ENCODE results near the gene ZNF622.

Gene ZNF622

DNA sequence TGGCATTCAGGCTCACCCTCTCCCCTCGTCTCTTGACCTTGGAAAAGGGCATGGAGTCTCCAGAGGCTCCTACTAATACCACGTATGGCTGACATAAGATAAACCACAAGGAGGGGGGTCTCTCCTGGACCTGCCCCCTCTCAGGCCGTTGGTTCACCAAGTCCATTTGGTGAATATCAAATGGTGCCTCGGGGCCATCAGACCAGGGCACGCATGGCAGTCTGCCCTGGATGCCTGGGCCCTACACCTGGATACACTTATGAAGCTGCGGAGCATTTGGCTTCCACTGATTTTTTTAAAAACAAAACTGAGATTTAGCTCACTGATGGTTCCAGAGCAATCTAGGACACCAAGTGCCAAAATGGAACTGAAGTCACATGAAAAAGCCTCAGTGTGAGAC lies 40.3 kb upstream of the ZNF622 start:
- Histone ChIP-seq H3K27me3 (ENCODE audit: insufficient read depth, low read length) (no peaks in the 10 kb centered on the region), H3K9ac (ENCODE audit: low read length) (no peak overlapping the region), H3K4me2 (ENCODE audit: low read length) (no peak overlapping the region), H3K36me3 (ENCODE audit: control insufficient read depth in 1 of 2, insufficient read depth in 2 of 2, low read length in 2 of 2) (no peaks in the 10 kb centered on the region), H2AK5ac (ENCODE audit: low read length) (no peak overlapping the region), H2BK12ac (ENCODE audit: low read length) (no peak overlapping the region), H3K4ac (ENCODE audit: low read depth, low read length) (no peak overlapping the region), H2AFZ (ENCODE audit: insufficient read depth, low read length, poor library complexity) (no peak overlapping the region), H4K91ac (ENCODE audit: low read depth, low read length) (no peak overlapping the region), H3K4me1 (ENCODE audit: control insufficient read depth in 1 of 2, insufficient read depth in 2 of 2, low read length in 2 of 2) (peaks cover 0 to 5% of the 10 kb centered on the region in 2 experiments), H3K18ac (ENCODE audit: low read length) (no peak overlapping the region), H4K8ac (ENCODE audit: low read depth, low read length) (no peak overlapping the region), H3K9me3 (ENCODE audit: insufficient read depth, low read depth, low read length) (peaks cover 1% of the 10 kb centered on the region), H3K79me1 (ENCODE audit: low read length) (no peaks in the 10 kb centered on the region), H3K14ac (ENCODE audit: low read length) (no peak overlapping the region), H3K23ac (ENCODE audit: low read length) (no peak overlapping the region), H4K12ac (ENCODE audit: low read depth, low read length) (no peak overlapping the region), H2BK120ac (ENCODE audit: insufficient read depth, low read length, poor library complexity) (no peak overlapping the region), H2BK5ac (ENCODE audit: low read depth, low read length, poor library complexity) (no peak overlapping the region), H3K27ac (ENCODE audit: low read depth, low read length) (no peak overlapping the region), H3K79me2 (ENCODE audit: control insufficient read depth, insufficient read depth, low read length, poor library complexity) (peaks cover 2% of the 10 kb centered on the region), H3K4me3 (ENCODE audit: low read depth, low read length) (no peak overlapping the region)
- no CpG with 5 or more reads among the region's 6 CpGs for WGBS (ENCODE audit: extremely low coverage, insufficient coverage, insufficient read length)
- DNase-seq, result no peak

DNA sequence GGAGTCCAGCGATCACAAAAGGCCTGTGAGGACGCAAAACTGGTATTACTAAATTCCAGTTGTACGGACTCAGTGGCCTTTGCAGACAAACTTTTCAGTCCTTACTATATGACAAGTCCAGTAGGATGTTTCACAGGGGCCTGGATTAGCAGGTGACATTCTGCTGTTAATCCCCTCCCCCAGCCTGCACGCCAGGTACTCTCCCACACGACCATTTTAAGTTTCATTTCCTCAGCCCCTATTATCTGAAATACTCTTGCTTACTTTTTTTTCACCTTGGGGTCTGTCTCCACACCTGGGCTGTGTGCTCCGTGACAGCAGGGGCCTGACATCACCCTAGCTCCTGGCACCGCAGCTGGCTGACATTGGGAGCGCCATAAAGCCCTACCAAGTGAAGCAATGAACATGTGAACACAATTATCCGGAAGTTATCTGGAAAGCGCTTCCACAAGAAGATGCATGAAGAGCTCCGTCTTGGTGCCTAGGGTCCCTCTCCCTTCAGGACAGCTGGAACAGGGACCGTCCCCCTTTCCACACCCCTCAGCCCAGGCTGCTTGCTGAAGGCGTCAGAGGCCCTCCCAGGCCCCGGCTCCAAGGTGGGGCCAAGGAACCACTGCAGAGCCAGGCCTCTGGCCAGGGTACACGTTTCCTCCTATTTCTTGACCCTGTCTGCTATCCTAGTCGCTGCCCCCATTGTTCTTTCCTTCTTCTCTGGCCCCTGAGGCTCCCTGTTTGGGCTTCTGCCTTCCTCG lies 39.7 kb upstream of the ZNF622 start:
- peaks cover 1% of the 10 kb centered on the region for H3K9me3 ChIP-seq (ENCODE audit: insufficient read depth, low read depth, low read length)
- no peak overlapping the region for H2BK12ac ChIP-seq (ENCODE audit: low read length)
- H2BK120ac ChIP-seq (ENCODE audit: insufficient read depth, low read length, poor library complexity), result no peak overlapping the region
- H2AFZ ChIP-seq (ENCODE audit: insufficient read depth, low read length, poor library complexity), result no peak overlapping the region
- DNase-seq, result no peak
- no peak overlapping the region for H3K23ac ChIP-seq (ENCODE audit: low read length)
- no peak overlapping the region for H4K91ac ChIP-seq (ENCODE audit: low read depth, low read length)
- H3K79me1 ChIP-seq (ENCODE audit: low read length), result no peaks in the 10 kb centered on the region
- H3K4me3 ChIP-seq (ENCODE audit: low read depth, low read length), result no peak overlapping the region
- no peak overlapping the region for H4K12ac ChIP-seq (ENCODE audit: low read depth, low read length)
- H3K4me2 ChIP-seq (ENCODE audit: low read length), result no peak overlapping the region
- no CpG with 5 or more reads among the region's 17 CpGs for WGBS (ENCODE audit: extremely low coverage, insufficient coverage, insufficient read length)
- H3K36me3 ChIP-seq (ENCODE audit: control insufficient read depth in 1 of 2, insufficient read depth in 2 of 2, low read length in 2 of 2), result no peaks in the 10 kb centered on the region
- H3K4me1 ChIP-seq (ENCODE audit: control insufficient read depth in 1 of 2, insufficient read depth in 2 of 2, low read length in 2 of 2), result peaks cover 0 to 5% of the 10 kb centered on the region in 2 experiments
- H2BK5ac ChIP-seq (ENCODE audit: low read depth, low read length, poor library complexity), result no peak overlapping the region
- no peak overlapping the region for H3K27ac ChIP-seq (ENCODE audit: low read depth, low read length)
- H2AK5ac ChIP-seq (ENCODE audit: low read length), result no peak overlapping the region
- H3K4ac ChIP-seq (ENCODE audit: low read depth, low read length), result no peak overlapping the region
- no peak overlapping the region for H3K18ac ChIP-seq (ENCODE audit: low read length)
- H3K9ac ChIP-seq (ENCODE audit: low read length), result no peak overlapping the region
- H3K14ac ChIP-seq (ENCODE audit: low read length), result no peak overlapping the region
- H3K79me2 ChIP-seq (ENCODE audit: control insufficient read depth, insufficient read depth, low read length, poor library complexity), result peaks cover 2% of the 10 kb centered on the region
- H3K27me3 ChIP-seq (ENCODE audit: insufficient read depth, low read length), result no peaks in the 10 kb centered on the region
- H4K8ac ChIP-seq (ENCODE audit: low read depth, low read length), result no peak overlapping the region

DNA sequence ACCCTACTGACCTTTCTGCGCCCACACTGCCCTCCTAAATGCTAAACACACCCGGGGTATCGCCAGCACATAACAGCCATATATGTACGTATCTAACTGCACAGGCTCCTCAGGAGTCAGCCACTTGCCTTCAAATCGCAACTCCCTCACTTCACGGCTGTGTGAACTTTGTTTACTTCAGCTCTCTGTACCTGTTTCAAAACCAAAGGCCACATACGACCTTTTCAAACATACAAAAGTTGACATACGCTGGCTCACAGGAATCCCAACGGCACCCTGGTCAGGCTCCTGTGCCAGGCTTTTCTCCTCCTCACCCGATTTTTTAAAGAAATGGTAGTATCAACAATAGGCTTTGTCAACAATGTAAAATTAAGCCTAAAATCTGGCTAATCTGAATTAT lies 39.0 kb upstream of the ZNF622 start:
- H3K4me3 ChIP-seq (ENCODE audit: low read depth, low read length), result no peak overlapping the region
- no peak overlapping the region for H3K14ac ChIP-seq (ENCODE audit: low read length)
- H3K4ac ChIP-seq (ENCODE audit: low read depth, low read length), result no peak overlapping the region
- no peaks in the 10 kb centered on the region for H3K27me3 ChIP-seq (ENCODE audit: insufficient read depth, low read length)
- H2AK5ac ChIP-seq (ENCODE audit: low read length), result no peak overlapping the region
- H2BK120ac ChIP-seq (ENCODE audit: insufficient read depth, low read length, poor library complexity), result no peak overlapping the region
- DNase-seq, result no peak
- H3K79me1 ChIP-seq (ENCODE audit: low read length), result no peaks in the 10 kb centered on the region
- no CpG with 5 or more reads among the region's 10 CpGs for WGBS (ENCODE audit: extremely low coverage, insufficient coverage, insufficient read length)
- no peak overlapping the region for H4K91ac ChIP-seq (ENCODE audit: low read depth, low read length)
- no peak overlapping the region for H2BK5ac ChIP-seq (ENCODE audit: low read depth, low read length, poor library complexity)
- H3K9me3 ChIP-seq (ENCODE audit: insufficient read depth, low read depth, low read length), result peaks cover 1% of the 10 kb centered on the region
- H4K12ac ChIP-seq (ENCODE audit: low read depth, low read length), result no peak overlapping the region
- no peak overlapping the region for H3K4me2 ChIP-seq (ENCODE audit: low read length)
- H3K18ac ChIP-seq (ENCODE audit: low read length), result no peak overlapping the region
- H3K79me2 ChIP-seq (ENCODE audit: control insufficient read depth, insufficient read depth, low read length, poor library complexity), result peaks cover 2% of the 10 kb centered on the region
- no peak overlapping the region for H4K8ac ChIP-seq (ENCODE audit: low read depth, low read length)
- no peak overlapping the region for H3K27ac ChIP-seq (ENCODE audit: low read depth, low read length)
- H2BK12ac ChIP-seq (ENCODE audit: low read length), result no peak overlapping the region
- H2AFZ ChIP-seq (ENCODE audit: insufficient read depth, low read length, poor library complexity), result no peak overlapping the region
- no peak overlapping the region for H3K23ac ChIP-seq (ENCODE audit: low read length)
- peaks cover 0 to 5% of the 10 kb centered on the region in 2 experiments for H3K4me1 ChIP-seq (ENCODE audit: control insufficient read depth in 1 of 2, insufficient read depth in 2 of 2, low read length in 2 of 2)
- no peak overlapping the region for H3K9ac ChIP-seq (ENCODE audit: low read length)
- no peaks in the 10 kb centered on the region for H3K36me3 ChIP-seq (ENCODE audit: control insufficient read depth in 1 of 2, insufficient read depth in 2 of 2, low read length in 2 of 2)

DNA sequence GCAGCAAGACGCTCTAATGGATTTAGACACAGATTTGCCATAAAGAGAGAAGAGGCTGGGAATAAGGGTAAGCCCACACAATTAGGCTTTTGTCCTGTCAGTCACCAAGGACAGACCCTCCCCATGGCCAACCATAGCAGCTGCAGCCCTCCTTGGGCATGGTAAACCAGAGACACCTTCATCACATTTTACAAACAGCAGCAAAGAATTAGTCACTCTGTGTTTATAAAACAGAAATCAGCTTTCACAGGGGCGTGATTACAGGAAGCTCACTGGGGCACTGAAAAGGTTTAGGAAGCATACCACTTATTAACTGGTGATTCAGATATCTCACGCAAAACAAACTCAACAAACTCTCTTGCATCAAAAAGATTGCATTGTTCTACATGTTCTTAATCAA lies 37.3 kb upstream of the ZNF622 start:
- H3K4ac ChIP-seq (ENCODE audit: low read depth, low read length), result no peak overlapping the region
- no peak overlapping the region for H3K4me3 ChIP-seq (ENCODE audit: low read depth, low read length)
- no peak overlapping the region for H3K27ac ChIP-seq (ENCODE audit: low read depth, low read length)
- no peak overlapping the region for H3K9ac ChIP-seq (ENCODE audit: low read length)
- no peaks in the 10 kb centered on the region for H3K36me3 ChIP-seq (ENCODE audit: control insufficient read depth in 1 of 2, insufficient read depth in 2 of 2, low read length in 2 of 2)
- H3K79me2 ChIP-seq (ENCODE audit: control insufficient read depth, insufficient read depth, low read length, poor library complexity), result peaks cover 2% of the 10 kb centered on the region
- no peak overlapping the region for H4K12ac ChIP-seq (ENCODE audit: low read depth, low read length)
- no CpG with 5 or more reads among the region's 3 CpGs for WGBS (ENCODE audit: extremely low coverage, insufficient coverage, insufficient read length)
- H3K4me1 ChIP-seq (ENCODE audit: control insufficient read depth in 1 of 2, insufficient read depth in 2 of 2, low read length in 2 of 2), result peaks cover 0 to 3% of the 10 kb centered on the region in 2 experiments
- no peak overlapping the region for H4K8ac ChIP-seq (ENCODE audit: low read depth, low read length)
- no peak overlapping the region for H3K4me2 ChIP-seq (ENCODE audit: low read length)
- no peak overlapping the region for H3K23ac ChIP-seq (ENCODE audit: low read length)
- no peak overlapping the region for H3K18ac ChIP-seq (ENCODE audit: low read length)
- no peak overlapping the region for H2BK5ac ChIP-seq (ENCODE audit: low read depth, low read length, poor library complexity)
- no peaks in the 10 kb centered on the region for H3K27me3 ChIP-seq (ENCODE audit: insufficient read depth, low read length)
- no peak overlapping the region for H2AFZ ChIP-seq (ENCODE audit: insufficient read depth, low read length, poor library complexity)
- H3K14ac ChIP-seq (ENCODE audit: low read length), result no peak overlapping the region
- no peak overlapping the region for H4K91ac ChIP-seq (ENCODE audit: low read depth, low read length)
- DNase-seq, result no peak
- H3K79me1 ChIP-seq (ENCODE audit: low read length), result no peaks in the 10 kb centered on the region
- H2BK12ac ChIP-seq (ENCODE audit: low read length), result no peak overlapping the region
- peaks cover 1% of the 10 kb centered on the region for H3K9me3 ChIP-seq (ENCODE audit: insufficient read depth, low read depth, low read length)
- no peak overlapping the region for H2AK5ac ChIP-seq (ENCODE audit: low read length)
- no peak overlapping the region for H2BK120ac ChIP-seq (ENCODE audit: insufficient read depth, low read length, poor library complexity)
